Measurements from ENCODE around the gene GPR137.
A peak's percentile ranks its signal among the peaks of the same experiment; 100 is the strongest.
"Not testable (repeated sequence)": the region's sequence is repeated elsewhere in the genome, so short reads cannot be mapped to it uniquely, and the experiment has no call there.

Gene GPR137

DNA sequence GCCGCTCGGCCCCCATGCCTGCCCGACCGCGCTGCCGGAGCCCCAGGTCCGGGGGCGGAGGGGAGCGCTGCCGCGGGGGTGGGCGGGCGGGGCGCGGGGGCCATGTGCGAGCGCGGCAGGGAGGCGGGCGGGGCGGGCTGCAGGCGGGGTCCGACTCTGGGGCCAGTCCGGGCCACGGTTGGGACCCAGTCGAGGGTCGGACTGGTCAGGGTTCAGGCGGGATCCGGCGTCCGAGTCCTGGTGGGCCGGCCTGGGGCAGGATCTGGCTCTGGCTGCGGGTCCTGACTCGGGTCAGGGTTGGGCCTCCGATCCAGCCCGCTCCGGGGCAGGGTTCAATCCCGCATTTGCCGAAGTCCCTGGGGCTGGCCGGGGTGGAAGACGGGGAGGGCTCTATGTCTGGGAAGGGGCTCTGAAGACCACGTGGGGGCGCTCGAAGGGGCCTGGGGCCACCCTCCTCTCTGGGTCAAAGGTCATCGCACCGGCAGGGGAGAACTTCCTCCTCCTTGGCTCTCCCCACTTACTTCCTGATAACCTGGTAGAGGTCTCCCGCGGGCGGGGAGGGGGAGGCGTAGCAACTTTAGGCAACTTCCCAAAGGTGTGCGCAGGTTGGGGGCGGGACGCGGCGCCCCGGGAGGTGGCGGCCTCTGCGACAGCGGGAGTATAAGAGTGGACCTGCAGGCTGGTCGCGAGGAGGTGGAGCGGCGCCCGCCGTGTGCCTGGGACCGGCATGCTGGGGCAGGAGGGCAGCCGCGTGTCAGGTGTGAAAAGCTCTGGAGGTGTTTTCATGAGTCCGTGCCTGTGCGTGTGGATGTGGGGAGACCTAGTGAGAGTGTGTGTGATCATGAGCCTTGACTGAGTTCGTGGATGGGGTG, 20.3 kb downstream of the GPR137 start:
- peak; percentile 37 for DNase-seq

DNA sequence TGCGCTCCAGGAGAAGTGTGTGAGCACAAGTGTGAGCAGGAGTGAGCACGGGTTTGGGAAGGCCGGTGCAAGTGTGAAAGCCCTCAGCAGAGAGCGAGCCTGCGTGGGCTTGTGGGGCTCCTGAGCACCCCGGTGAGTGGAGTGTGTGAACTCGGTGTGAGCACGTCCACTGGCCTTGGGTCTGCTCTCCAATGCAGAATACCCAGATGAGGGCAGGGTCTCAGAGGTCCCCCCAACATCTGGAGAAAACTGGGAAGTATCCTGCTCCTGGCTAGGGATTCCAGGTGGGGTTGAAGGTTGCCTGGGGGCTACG, 20.9 kb downstream of the GPR137 start:
- no peak for DNase-seq

DNA sequence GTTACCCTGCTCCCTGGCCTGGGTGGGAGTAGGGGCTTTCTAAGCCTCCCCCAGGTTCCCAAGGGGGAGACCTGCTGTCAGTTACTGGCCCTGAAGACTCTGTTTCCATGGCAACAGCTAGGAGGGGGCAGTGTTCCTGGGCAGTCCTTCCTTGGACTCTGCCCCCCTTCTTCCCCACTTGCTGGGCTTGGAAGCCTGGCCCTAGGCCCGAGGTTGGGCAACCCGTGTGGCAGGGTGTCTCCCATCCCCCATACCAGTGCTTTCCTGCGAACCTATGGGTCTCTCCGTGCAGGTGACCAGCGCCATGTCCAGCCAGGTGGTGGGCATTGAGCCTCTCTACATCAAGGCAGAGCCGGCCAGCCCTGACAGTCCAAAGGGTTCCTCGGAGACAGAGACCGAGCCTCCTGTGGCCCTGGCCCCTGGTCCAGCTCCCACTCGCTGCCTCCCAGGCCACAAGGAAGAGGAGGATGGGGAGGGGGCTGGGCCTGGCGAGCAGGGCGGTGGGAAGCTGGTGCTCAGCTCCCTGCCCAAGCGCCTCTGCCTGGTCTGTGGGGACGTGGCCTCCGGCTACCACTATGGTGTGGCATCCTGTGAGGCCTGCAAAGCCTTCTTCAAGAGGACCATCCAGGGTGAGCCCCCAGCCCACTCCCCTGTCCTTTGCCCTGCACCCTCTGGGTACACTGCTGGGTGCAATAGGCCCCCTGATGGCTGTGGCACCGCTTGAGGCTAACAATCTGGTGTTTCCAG, 21.4 kb downstream of the GPR137 start:
- DNase-seq: no peak

DNA sequence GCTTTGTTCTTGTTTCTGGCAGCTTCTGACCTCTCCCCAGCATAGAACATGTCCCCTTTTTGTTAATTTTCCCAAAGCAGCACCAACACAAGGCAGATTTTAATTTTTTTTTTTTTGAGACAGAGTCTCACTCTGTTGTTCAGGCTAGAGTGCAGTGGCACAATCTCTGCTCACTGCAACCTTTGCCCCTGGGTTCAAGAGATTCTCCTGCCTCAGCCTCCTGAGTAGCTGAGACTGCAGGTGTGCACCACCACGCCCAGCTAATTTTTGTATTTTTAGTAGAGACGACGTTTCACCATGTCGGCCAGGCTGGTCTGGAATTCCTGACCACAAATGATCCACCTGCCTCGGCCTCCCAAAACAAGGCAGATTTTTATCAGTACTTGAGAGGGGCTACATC, 22.1 kb downstream of the GPR137 start:
- not testable (repeated sequence) for DNase-seq

DNA sequence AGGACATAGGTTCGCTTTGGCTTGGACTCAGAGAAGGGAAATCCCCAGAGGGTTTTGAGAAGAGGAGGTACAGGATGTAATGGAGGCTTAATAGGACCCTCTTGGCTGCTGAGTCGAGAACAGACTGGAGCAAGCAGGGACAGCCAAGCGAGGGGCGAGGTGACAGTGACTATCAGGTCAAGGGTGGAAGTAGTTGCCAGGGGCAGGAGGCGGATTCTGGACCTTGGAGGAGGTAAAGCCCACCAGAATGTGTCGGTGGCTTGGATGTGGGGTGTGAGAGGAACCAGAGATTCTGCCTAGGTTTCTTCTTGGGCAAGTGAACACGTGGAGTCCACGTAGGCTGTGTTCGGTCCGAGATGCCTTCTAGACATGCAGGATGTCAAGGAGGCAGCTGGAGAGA, 27.3 kb downstream of the GPR137 start:
- no peak for DNase-seq

DNA sequence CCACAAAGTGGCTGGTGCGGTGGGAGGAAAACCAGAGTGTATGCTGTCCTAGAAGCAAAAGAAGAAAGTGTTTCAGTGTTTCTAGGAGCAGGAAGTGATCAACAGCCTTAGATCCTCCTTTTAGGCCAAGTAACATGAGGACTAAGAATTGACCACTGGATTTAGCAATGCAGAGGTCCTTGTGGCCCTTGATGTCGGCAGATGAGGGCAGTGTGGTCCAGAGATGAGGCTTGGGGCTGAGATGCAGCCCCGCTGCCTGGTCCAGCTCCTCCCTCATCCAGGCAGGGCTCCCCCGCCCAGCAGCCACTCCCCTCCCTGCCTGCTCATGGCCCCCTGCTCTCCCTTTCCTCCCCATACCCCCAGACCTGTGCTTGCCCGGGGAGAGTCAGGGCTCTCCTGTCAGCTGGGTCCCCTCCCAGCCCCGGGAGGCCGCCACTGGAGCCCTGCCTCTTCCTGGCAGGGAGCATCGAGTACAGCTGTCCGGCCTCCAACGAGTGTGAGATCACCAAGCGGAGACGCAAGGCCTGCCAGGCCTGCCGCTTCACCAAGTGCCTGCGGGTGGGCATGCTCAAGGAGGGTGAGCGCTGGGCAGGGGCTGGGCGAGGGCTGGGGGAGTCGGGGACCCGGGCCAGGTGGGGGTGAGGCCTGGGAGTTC, 28.0 kb downstream of the GPR137 start:
- no peak for DNase-seq

DNA sequence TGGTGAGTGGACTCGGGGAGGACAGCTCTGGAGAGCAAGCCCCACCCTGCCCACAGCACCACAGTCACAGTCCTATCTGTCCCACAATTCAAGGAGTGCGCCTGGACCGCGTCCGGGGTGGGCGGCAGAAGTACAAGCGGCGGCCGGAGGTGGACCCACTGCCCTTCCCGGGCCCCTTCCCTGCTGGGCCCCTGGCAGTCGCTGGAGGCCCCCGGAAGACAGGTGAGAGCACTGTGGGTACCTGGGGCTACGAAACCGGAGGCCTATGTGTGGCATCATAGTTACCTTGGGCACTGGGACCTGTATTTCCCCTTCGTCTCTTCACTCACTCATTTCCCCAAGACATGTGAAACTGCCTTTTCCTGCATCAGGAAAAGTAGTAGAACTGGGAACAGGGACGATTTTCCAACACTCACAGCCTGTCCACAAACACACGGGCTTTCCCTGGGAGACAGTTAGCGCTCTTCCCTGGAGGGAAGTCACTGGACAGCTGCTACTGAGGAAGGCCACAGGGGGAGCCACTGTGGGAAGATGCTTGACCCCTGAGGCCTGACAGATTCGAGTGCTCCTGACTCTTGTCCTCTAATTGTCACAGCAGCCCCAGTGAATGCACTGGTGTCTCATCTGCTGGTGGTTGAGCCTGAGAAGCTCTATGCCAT, 28.6 kb downstream of the GPR137 start:
- no peak for DNase-seq

DNA sequence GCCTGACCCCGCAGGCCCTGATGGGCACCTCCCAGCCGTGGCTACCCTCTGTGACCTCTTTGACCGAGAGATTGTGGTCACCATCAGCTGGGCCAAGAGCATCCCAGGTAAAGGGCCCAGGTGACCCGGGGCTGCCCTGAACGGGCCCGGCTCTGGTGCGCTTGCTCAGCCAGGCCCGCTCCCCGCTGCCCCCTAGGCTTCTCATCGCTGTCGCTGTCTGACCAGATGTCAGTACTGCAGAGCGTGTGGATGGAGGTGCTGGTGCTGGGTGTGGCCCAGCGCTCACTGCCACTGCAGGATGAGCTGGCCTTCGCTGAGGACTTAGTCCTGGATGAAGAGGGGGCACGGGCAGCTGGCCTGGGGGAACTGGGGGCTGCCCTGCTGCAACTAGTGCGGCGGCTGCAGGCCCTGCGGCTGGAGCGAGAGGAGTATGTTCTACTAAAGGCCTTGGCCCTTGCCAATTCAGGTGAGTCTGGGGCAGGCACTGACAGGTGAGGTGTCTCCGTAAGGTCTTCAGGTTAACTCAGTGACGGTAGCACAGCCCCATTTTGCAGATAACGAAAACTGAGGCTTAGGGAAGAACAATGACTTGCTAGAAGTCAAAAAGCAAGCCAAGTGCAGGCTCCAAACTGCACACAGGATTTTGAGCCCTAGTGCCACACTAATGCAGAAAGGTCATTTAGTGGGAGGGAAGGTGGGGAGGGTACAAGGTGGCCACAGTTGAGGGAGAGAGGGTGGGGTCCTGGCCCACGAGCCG, 29.3 kb downstream of the GPR137 start:
- no peak for DNase-seq

DNA sequence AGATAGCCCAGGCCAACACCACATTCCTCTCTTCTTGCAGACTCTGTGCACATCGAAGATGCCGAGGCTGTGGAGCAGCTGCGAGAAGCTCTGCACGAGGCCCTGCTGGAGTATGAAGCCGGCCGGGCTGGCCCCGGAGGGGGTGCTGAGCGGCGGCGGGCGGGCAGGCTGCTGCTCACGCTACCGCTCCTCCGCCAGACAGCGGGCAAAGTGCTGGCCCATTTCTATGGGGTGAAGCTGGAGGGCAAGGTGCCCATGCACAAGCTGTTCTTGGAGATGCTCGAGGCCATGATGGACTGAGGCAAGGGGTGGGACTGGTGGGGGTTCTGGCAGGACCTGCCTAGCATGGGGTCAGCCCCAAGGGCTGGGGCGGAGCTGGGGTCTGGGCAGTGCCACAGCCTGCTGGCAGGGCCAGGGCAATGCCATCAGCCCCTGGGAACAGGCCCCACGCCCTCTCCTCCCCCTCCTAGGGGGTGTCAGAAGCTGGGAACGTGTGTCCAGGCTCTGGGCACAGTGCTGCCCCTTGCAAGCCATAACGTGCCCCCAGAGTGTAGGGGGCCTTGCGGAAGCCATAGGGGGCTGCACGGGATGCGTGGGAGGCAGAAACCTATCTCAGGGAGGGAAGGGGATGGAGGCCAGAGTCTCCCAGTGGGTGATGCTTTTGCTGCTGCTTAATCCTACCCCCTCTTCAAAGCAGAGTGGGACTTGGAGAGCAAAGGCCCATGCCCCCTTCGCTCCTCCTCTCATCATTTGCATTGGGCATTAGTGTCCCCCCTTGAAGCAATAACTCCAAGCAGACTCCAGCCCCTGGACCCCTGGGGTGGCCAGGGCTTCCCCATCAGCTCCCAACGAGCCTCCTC, 30.2 kb downstream of the GPR137 start:
- not testable (repeated sequence) for DNase-seq

DNA sequence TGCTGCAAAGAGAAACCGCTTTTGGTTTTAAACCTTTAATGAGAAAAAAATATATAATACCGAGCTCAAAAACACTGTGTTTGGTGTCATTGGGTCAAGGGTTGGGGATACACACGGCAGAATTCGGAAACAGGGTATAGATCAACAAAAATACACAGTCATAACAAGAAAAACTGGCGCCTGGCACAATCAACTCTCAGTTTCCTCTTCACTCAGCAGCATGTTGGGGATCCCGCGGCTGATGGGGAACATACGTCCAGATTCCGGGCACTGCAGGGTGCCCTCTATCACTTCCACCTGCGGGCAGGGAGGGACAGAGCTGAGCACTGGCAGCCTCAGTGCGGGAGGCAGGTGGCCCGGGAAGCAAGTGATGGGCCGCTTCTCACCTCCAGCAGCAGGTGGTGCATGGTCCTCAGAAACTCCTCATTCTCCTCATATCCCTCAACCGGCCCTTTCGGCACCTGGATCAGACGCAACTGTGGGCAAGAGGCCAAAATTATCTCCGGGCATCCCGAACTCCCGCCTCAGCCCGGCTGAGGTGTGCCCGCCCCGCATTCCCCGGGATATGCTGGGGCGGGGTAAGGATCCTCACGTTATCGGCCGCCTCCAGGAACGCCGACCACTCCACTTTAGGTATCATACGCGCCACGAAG, 31.1 kb downstream of the GPR137 start:
- no peak for DNase-seq

DNA sequence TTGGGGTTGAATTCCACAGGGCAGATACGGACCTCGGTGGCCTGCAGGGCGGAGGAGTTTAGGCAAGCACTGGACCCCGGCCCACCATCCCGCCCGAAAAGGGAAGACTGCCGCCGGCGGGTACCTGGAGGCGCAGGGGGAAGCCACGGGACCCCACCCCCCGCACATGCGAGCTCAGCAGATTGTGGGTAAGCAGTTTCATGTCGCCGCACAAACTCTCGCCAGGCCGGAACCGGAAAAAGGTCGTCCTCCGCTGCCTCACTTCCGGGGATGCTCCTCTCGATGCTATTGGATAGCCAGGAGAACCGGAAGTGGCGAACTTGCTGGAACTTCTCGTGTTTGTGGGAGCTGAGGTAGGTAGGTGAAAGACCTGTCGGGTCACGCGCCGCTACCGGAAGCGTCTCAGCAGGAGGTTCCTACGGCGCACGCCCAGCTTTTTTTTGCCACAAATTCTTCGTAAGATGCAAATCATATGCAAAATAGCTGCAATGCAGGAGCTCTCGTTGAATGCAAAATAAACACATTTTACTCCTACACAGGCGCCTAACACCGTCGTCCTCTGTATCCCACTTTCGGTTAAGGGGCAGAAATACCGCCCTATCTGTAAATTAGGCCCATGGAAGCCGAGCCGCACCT, 31.8 kb downstream of the GPR137 start, which contains the start of gene TRMT112:
TSS of gene TRMT112 (minus strand) at position 235 of the 636 bp plus-strand sequence. CDS start at position 202, 33 bp downstream.
- peak; percentile 98 for DNase-seq

DNA sequence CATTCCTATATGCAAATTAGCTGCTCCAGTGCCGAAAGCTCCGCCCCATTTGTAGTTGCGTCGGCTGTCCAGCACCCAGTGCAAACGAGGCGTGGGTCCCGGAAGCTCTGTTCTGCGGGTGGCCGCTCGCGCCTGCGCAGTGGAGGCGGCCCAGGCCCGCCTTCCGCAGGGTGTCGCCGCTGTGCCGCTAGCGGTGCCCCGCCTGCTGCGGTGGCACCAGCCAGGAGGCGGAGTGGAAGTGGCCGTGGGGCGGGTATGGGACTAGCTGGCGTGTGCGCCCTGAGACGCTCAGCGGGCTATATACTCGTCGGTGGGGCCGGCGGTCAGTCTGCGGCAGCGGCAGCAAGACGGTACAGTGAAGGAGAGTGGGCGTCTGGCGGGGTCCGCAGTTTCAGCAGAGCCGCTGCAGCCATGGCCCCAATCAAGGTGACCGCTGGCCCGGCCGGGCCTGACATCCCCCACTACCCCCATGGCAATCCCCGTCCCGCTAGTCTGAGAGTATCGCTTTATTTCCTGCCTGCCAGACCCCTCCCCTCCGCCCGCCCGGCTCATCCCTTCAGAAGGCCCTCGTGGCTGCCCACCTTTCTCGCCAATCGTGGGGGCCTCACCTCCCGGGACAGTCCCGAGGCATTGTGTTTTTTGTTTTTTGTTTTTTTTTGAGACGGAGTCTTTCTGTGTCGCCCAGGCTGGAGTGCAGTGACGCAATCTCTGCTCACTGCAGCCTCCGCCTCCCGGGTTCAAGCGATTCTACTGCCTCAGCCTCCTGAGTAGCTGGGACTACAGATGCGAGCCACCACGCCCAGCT, 32.5 kb downstream of the GPR137 start, which contains the start of gene PRDX5:
TSS of gene PRDX5 (plus strand) at position 161 of the 805 bp plus-strand sequence. CDS start at position 256, 95 bp downstream.
- peak; percentile 96 for DNase-seq

DNA sequence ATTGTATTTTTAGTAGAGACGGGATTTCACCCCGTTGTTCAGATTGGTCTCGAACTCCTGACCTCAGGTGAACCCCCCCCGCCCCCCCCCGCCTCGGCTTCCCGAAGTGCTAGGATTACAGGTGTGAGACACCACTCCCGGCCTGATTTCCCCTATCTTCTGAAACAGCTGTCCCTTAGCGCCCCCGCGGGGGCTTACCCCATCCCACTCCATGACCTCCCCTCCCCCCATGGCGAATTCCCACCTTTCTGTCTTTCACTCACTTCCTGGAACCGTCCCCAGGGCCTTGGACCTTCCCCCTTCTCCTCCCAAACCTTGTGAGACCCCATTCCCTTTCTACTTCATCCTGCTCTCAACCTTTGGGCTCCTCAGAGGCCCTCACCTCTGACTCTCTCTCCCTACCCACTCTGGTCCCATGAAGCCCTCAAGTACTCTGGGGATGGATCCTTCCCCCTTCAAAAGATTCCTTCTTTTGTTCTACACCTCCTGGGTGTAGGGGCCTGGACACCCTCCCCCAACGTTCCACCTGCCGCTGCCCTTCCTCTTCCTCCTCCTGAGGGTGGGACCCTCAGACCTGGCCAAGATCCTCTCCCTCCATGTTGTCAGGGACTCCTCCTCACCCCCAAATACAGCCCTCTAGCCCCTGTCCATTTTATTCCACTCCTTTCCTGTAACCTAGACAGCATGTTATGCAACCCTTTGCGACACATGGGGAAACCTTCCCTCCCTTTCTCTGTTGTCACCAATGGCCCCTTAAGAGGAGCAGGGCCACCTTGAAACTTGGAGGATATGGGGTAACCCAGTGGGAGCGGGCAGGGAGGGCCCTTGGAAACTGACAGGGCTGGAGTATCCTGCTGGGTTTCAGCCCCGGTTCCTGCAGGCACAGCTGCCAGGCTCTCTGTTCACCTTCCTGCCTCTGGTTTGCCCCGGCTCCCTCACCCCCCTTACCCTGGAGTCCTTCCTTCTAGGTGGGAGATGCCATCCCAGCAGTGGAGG, 33.4 kb downstream of the GPR137 start:
- DNase-seq: no peak

DNA sequence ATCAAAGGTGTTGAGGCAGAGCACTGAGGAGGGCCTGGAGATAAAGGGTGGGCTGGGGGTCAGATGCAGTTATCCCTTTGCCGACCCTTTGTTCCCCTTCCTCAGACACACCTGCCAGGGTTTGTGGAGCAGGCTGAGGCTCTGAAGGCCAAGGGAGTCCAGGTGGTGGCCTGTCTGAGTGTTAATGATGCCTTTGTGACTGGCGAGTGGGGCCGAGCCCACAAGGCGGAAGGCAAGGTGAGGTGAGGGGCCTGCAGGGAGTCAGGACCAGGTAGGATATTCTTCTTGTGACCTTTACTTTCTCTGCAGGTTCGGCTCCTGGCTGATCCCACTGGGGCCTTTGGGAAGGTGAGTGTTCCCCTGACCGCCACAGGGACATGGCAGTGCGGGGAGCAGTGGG, 34.9 kb downstream of the GPR137 start:
- no peak for DNase-seq

DNA sequence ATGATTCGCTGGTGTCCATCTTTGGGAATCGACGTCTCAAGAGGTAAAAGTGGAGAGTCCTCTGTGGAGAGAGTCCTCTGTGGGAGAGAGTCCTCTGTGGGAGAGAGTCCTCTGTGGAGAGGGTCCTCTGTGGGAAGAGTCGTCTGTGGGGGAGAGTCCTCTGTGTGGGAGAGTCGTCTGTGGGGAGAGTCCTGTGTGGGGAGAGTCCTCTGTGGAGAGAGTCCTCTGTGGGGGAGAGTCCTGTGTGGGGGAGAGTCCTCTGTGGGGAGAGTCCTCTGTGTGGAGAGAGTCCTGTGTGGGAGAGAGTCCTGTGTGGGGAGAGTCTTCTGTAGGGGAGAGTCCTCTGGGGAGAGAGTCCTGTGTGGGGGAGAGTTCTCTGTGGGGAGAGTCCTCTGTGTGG, 35.4 kb downstream of the GPR137 start:
- no peak for DNase-seq

DNA sequence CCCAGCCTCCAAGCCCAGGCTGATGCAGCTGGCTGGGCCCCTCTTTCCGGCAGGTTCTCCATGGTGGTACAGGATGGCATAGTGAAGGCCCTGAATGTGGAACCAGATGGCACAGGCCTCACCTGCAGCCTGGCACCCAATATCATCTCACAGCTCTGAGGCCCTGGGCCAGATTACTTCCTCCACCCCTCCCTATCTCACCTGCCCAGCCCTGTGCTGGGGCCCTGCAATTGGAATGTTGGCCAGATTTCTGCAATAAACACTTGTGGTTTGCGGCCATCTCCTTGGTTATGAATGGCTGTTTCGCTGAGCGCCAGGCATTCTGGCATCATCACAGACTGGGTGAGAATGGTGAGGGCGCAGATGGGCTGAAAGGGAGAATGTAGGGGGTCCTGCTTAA, 35.9 kb downstream of the GPR137 start:
- no peak for DNase-seq

DNA sequence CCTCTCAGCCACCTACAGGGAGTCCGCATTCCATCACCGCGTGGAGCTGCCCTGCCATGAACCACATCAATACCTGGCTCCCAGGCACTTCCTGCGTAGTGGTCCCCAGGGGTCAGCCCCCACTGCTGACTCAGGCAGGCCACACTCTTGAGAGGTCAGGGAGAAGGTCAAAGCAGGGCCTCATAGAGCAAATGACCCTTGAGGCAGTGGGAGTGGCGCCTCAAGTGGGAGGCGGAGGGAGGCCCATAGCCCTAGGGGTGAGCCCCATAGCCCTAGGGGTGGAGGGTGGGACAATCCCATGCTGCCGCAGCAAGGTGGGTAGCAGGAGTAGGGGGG, 37.2 kb downstream of the GPR137 start:
- DNase-seq: no peak

DNA sequence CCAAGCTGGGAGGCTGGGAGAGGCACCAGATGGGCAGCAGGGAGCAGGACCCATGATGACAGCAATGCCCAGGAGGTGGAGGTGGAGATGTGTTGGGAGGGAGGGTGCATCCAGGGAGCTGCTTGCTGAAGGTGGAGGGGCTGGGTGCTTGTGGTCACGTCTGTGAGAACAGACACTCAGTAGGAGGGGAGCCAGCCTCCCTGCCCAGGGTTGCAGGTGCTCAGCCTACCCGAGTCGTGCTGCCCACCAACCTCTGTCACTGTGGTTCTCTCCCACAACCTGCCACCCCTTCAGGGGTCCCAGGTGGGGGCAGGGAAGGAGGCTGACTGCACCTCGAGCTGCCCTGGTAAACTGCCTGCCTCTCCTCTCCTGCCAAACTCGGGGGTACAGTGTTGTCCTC, 37.7 kb downstream of the GPR137 start:
- DNase-seq: no peak
